K562 (cell line): Measurements from ENCODE around the gene CTNNA3. TPM values are rescaled to one million over a fixed set of nuclear protein-coding genes. Genes with fewer than 3 reads are reported as not detected.

ENCODE experiments used
- ATAC-seq: fragments of 200-7000 bp; cut with Tn5 transposase; 3 replicates; pipeline ENCODE4 v1.9.1; 2020; ENCODE audit warnings: moderate library complexity
- BruUV-seq: library from RNA; stranded (reverse); fragments of 400-500 nt; replicated peaks from 2 replicates; lab custom pipeline; 2021; lab: Mats Ljungman, UMichigan
- CTCF ChIA-PET: fragments of 300-600 bp; formaldehyde crosslinking; extraction: SDS; loops from one replicate; lab custom pipeline; 2021; ENCODE audit warnings: low intra/inter-chr PET ratio; lab: Yijun Ruan, JAX
- POLR2A ChIA-PET: fragments of 300-600, 350-650 bp; sonication (Branson Sonifier 250); formaldehyde crosslinking; extraction: SDS; loops from one replicate; lab custom pipeline; 2021; ENCODE audit warnings: antibody characterized with exemption, inconsistent platforms; lab: Yijun Ruan, JAX
- DNase-seq, 4 experiments: peaks; one replicate each; pipeline versions ENCODE4 v3.0.0 to v3.0.0-alpha.2; 2011 to 2018; ENCODE audit warnings: low spot score in 3 of 4, mixed read lengths in 3 of 4; ENCODE audit errors: extremely low read depth in 1 of 4
- FAIRE-seq: peaks from 2 replicates; lab custom pipeline; 2011; peaks lifted over from hg19 to GRCh38; lab: Jason Lieb, UNC
- H2AFZ ChIP-seq: 2 replicates; pipeline ENCODE4 v1.6.0; 2011; ENCODE audit warnings: low read depth, low read length, control low read depth, inconsistent platforms
- H3K27ac ChIP-seq: fragments of 200-600 bp; 3 replicates; pipeline ENCODE4 v1.8.0; 2011; ENCODE audit warnings: low read depth, mild to moderate bottlenecking, control low read depth, inconsistent platforms, low read length, moderate library complexity, mixed read lengths; ENCODE audit errors: extremely low read depth
- H3K27me3 ChIP-seq, 2 experiments: fragments of 300-600 bp in 1 of 2; 2 replicates in 1 of 2; 3 replicates in 1 of 2; pipeline versions ENCODE4 v1.6.0 to v1.8.0; 2011; ENCODE audit warnings: inconsistent platforms in 2 of 2, low read length in 2 of 2, mild to moderate bottlenecking in 1 of 2, mixed read lengths in 1 of 2, moderate library complexity in 1 of 2; ENCODE audit not compliant: control insufficient read depth in 2 of 2, insufficient read depth in 2 of 2
- H3K36me3 ChIP-seq: fragments of 300-600 bp; 3 replicates; pipeline ENCODE4 v1.8.0; 2011; ENCODE audit warnings: mild to moderate bottlenecking, low read length, inconsistent platforms; ENCODE audit not compliant: control insufficient read depth, insufficient read depth
- H3K4me1 ChIP-seq, 2 experiments: fragments of 200-600 bp in 1 of 2; replicated peaks in 1 of 2; 2 replicates in 1 of 2; 3 replicates in 1 of 2; pipeline versions ENCODE4 v1.5.1 to v1.8.0; 2011; ENCODE audit warnings: inconsistent platforms in 2 of 2, low read length in 2 of 2, mild to moderate bottlenecking in 1 of 2, mixed read lengths in 1 of 2, moderate library complexity in 1 of 2; ENCODE audit not compliant: control insufficient read depth in 2 of 2, insufficient read depth in 2 of 2
- H3K4me2 ChIP-seq: 2 replicates; pipeline ENCODE4 v1.6.1; 2011; ENCODE audit warnings: low read length, control low read depth, inconsistent platforms, mixed read lengths; ENCODE audit not compliant: insufficient read depth
- H3K4me3 ChIP-seq: fragments of 200-600 bp; sonication (generic), shearing (Covaris generic); 2 replicates; pipeline ENCODE4 v1.5.1; 2016; ENCODE audit warnings: control low read depth, inconsistent platforms
- H3K79me2 ChIP-seq: fragments of 200-600 bp; 3 replicates; pipeline ENCODE4 v1.8.0; 2011; ENCODE audit warnings: low read length, inconsistent platforms; ENCODE audit not compliant: control insufficient read depth, insufficient read depth
- H3K9ac ChIP-seq, 2 experiments: 2 replicates each; pipeline versions ENCODE4 v1.6.0 to v1.6.1; 2011; ENCODE audit warnings: low read depth in 2 of 2, low read length in 2 of 2, control low read depth in 1 of 2, inconsistent platforms in 1 of 2, mild to moderate bottlenecking in 1 of 2, mixed read lengths in 1 of 2; ENCODE audit not compliant: insufficient read depth in 1 of 2
- H3K9me1 ChIP-seq: one replicate; pipeline ENCODE4 v1.6.0; 2011; ENCODE audit warnings: inconsistent platforms, mild to moderate bottlenecking, low read length, moderate library complexity; ENCODE audit not compliant: control insufficient read depth, insufficient read depth
- H3K9me3 ChIP-seq: replicated peaks from 2 replicates; pipeline ENCODE4 v1.5.1; 2011; ENCODE audit warnings: low read depth, low read length, inconsistent platforms; ENCODE audit not compliant: control insufficient read depth, insufficient read depth
- H4K20me1 ChIP-seq: replicated peaks from 2 replicates; pipeline ENCODE4 v1.6.1; 2011; ENCODE audit warnings: low read length, inconsistent platforms, mixed read lengths; ENCODE audit not compliant: control insufficient read depth, insufficient read depth
- AFF4 ChIP-seq: sonication (generic); formaldehyde crosslinking; IDR thresholded peaks from 2 replicates; pipeline ENCODE4 v1.8.0; 2023; ENCODE audit warnings: mild to moderate bottlenecking, missing genetic modification reagents
- FOXA1 ChIP-seq: fragments of 450-650 bp; IDR thresholded peaks from 2 replicates; pipeline ENCODE4 v1.6.1; 2016; ENCODE audit warnings: mild to moderate bottlenecking, borderline replicate concordance
- KDM4B ChIP-seq, 2 experiments: fragments of 450-650 bp in 1 of 2; sonication (generic) in 1 of 2; IDR thresholded peaks; 2 replicates each; pipeline ENCODE4 v1.6.1; 2016 to 2017; ENCODE audit warnings: borderline replicate concordance in 2 of 2, antibody characterized with exemption in 1 of 2, low read depth in 1 of 2, mild to moderate bottlenecking in 1 of 2
- NFIC ChIP-seq: fragments of 450-650 bp; IDR thresholded peaks from 2 replicates; pipeline ENCODE4 v1.6.1; 2017; ENCODE audit warnings: mild to moderate bottlenecking, inconsistent platforms
- POLR2B ChIP-seq: fragments of 450-650 bp; IDR thresholded peaks from 2 replicates; pipeline ENCODE4 v1.6.1; 2018; ENCODE audit warnings: low read depth; ENCODE audit not compliant: partially characterized antibody
- RBM25 ChIP-seq: fragments of 200-400 bp; formaldehyde crosslinking; IDR thresholded peaks from 2 replicates; pipeline ENCODE4 v1.6.1; 2018; ENCODE audit warnings: low read length, low read depth, moderate library complexity; ENCODE audit not compliant: severe bottlenecking
- THRAP3 ChIP-seq: fragments of 450-650 bp; IDR thresholded peaks from 2 replicates; pipeline ENCODE4 v1.6.1; 2016; ENCODE audit warnings: mild to moderate bottlenecking, inconsistent platforms, borderline replicate concordance
- TSHZ1 ChIP-seq: fragments of 250-450 bp; sonication (Bioruptor Pico); IDR thresholded peaks from 2 replicates; pipeline ENCODE4 v1.4.0; 2020; ENCODE audit warnings: mild to moderate bottlenecking, moderate library complexity
- USF2 ChIP-seq: sonication (generic); formaldehyde crosslinking; IDR thresholded peaks from 2 replicates; pipeline ENCODE4 v1.5.0; 2020; ENCODE audit warnings: missing genetic modification reagents
- ZBTB34 ChIP-seq: fragments of 250-450 bp; sonication (Bioruptor Pico); IDR thresholded peaks from 2 replicates; pipeline ENCODE4 v1.8.0; 2021; ENCODE audit warnings: mild to moderate bottlenecking, moderate library complexity
- ZNF224 ChIP-seq: sonication (generic); formaldehyde crosslinking; IDR thresholded peaks from 2 replicates; pipeline ENCODE4 v1.8.0; 2022; ENCODE audit warnings: mild to moderate bottlenecking, missing genetic modification reagents
- WGBS: fragments of 100-300 bp; shearing (Covaris generic); methylation state at CpG from one replicate; pipeline ENCODE4 v1.1.6; 2016; ENCODE audit warnings: low coverage, mixed read lengths; ENCODE audit not compliant: insufficient coverage; ENCODE audit errors: missing lambda C conversion rate; 5-methylcytosine and 5-hydroxymethylcytosine counted together
- in situ Hi-C: fragments of 300-500 bp; cut with MboI; formaldehyde crosslinking; loops from 4 replicates; pipeline ENCODE4 v1.15.0; 2018; ENCODE audit warnings: inconsistent platforms, mixed read lengths
- intact Hi-C: fragments of 100-400 bp; cut with micrococcal nuclease; formaldehyde crosslinking; loops from 2 replicates; pipeline ENCODE4 v1.14.2; 2022
- polyA plus RNA-seq, 8 experiments: library from polyadenylated mRNA; depleted of rRNA in 4 of 8; stranded (reverse) in 5 of 8; unstranded in 3 of 8; fragments of >200 nt; fragmentation: Nextera tagmentation in 2 of 8; fragmentation: Illumina TruSeq in 1 of 8; extraction: Ambion mirVana in 2 of 8; extraction: Trizol in 1 of 8; gene quantifications; 2 replicates each; pipeline versions ENCODE4 v1.2.1 to v1.2.3, GENCODE V29; 2011 to 2014; ENCODE audit warnings: inconsistent platforms in 1 of 8, missing spikeins in 1 of 8
- total RNA-seq, 7 experiments: library from RNA; depleted of rRNA in 6 of 7; stranded (reverse); fragments of >200 nt in 6 of 7; fragmentation: Illumina TruSeq in 2 of 7; extraction: Trizol in 2 of 7; gene quantifications; 2 replicates each; pipeline versions ENCODE4 v1.2.1 to v1.2.3, GENCODE V29; 2011 to 2021; ENCODE audit warnings: low replicate concordance in 1 of 7

The CTNNA3 gene
- total and polyA plus RNA-seq, 9 of the 15 experiments (the other 6 are each of a cell fraction or from before 2014, with no cell fraction given), result 0.04 TPM; not detected in 8

GRCh38 chr10:67221939-67222494, 474.0 kb downstream of the CTNNA3 start (continued):
- TF ChIP-seq TSHZ1 (CRISPR knock-in tag), result no peak
- no peak for TF ChIP-seq FOXA1
- TF ChIP-seq KDM4B (IDR thresholded peaks at IDR 0.05; ENCODE audit: borderline replicate concordance in 2 of 2, low read depth in 1 of 2), result no peak

GRCh38 chr10:67211680-67212079, 484.3 kb downstream of the CTNNA3 start:
- Histone ChIP-seq H3K9me3 (no peaks in the 10 kb centered on the region), H3K4me3 (no peak overlapping the region), H3K79me2 (no peaks in the 10 kb centered on the region), H3K4me2 (no peak overlapping the region), H3K27ac (no peak overlapping the region), H3K36me3 (no peaks in the 10 kb centered on the region), H2AFZ (no peak overlapping the region), H3K9me1 (no peaks in the 10 kb centered on the region), H3K9ac (no peak overlapping the region), H3K4me1 (no peaks in the 10 kb centered on the region), H4K20me1 (no peaks in the 10 kb centered on the region), H3K27me3 (no peaks in the 10 kb centered on the region)
- DNase-seq, result no peak
- ChIA-PET POLR2A (no interaction called here), CTCF (no interaction called here)
- FAIRE-seq, result no peak
- in situ Hi-C loops (no loop called here), intact Hi-C loops (no loop called here)
- no peak for ATAC-seq
- WGBS, result 0% methylated on average over 1 of the region's 1 CpG
- BruUV-seq, result no TSS peak
- TF ChIP-seq RBM25 (no peak), ZBTB34 (no peak), AFF4 (CRISPR knock-in tag) (no peak), USF2 (CRISPR knock-in tag) (no peak), ZNF224 (no peak), THRAP3 (no peak), NFIC (no peak), POLR2B (no peak)
